Astrocyte of the spinal cord (primary cell): ENCODE data around the gene TPST1.
"Not testable (repeated sequence)": the region's sequence is repeated elsewhere in the genome, so short reads cannot be mapped to it uniquely, and the experiment has no call there.

Experiments
- DNase-seq: peaks from one replicate; pipeline ENCODE4 v3.0.0; 2011; ENCODE audit warnings: low read depth, low spot score
- H3K4me3 ChIP-seq: 2 replicates; pipeline ENCODE4 v1.5.1; 2011; ENCODE audit warnings: low read depth, mild to moderate bottlenecking, low read length, moderate library complexity
- in situ Hi-C: cut with HindIII; loops from 2 replicates; pipeline ENCODE4 v1.10.0; 2017; ENCODE audit warnings: low sequenced_read_pairs
- TF ChIP-seq, protein P1 (sequence below): IDR thresholded peaks from 2 replicates; pipeline ENCODE4 v1.5.1; 2012; ENCODE audit warnings: low read depth, mild to moderate bottlenecking, low read length, inconsistent platforms

TPST1 gene

DNA sequence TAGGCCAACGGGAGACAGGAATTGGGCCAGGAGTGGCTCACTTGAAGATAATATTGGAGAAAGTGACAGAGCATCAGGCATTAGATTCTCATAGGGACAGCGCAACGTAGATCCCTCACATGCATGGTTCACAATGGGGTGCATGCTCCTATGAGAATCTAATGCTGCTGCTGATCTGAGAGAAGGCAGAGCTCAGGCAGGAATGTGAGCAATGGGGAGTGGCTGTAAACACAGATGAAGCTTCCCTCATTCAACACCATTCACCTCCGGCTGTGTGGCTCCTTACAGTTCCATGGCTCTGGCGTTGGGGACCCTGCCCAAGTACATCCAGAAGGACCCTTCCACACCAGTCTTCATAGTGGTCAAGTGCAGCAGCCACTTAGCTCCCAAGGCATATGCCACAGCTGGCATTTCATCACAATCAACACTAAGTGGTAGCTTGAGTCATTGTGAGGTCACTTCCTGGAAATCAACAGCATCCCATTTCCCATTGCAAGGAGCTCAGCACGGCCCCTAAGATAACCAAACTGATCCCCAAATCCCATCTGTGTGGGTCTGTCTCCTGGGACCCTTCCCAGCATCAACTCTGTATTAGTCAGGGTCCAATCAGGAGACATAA, 174.5 kb downstream of the TPST1 start:
- TF ChIP-seq, protein P1, sequence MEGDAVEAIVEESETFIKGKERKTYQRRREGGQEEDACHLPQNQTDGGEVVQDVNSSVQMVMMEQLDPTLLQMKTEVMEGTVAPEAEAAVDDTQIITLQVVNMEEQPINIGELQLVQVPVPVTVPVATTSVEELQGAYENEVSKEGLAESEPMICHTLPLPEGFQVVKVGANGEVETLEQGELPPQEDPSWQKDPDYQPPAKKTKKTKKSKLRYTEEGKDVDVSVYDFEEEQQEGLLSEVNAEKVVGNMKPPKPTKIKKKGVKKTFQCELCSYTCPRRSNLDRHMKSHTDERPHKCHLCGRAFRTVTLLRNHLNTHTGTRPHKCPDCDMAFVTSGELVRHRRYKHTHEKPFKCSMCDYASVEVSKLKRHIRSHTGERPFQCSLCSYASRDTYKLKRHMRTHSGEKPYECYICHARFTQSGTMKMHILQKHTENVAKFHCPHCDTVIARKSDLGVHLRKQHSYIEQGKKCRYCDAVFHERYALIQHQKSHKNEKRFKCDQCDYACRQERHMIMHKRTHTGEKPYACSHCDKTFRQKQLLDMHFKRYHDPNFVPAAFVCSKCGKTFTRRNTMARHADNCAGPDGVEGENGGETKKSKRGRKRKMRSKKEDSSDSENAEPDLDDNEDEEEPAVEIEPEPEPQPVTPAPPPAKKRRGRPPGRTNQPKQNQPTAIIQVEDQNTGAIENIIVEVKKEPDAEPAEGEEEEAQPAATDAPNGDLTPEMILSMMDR: no peak
- H3K4me3 ChIP-seq: no peak overlapping the region
- no peak for DNase-seq
- in situ Hi-C loops: no loop called here

DNA sequence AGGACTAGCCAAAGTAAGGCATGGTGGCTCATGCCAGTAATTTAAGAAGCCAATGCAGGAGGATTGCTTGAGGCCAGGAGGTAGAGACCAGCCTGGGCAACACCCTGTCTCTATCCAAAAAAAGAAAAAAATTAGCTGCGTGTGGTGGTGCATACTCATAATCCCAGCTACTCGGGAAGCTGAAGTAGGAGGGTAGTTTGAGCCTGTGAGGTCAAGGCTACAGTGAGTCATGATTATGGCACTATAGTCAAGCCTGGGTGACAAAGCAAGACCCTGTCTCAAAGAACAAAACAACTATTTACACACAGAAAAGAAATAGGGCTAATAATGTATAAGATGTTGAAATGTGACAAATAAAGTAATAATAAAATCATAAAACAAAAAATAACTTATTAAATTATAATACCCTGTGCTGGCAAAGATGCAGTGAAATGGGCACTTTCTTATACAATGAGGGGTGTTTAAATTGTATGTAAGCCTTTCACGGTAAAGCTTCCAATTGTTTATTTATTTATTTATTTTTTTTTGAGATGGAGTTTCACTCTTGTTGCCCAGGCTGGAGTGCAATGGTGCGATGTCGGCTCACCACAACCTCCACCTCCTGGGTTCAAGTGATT, 175.2 kb downstream of the TPST1 start:
- TF ChIP-seq, protein P1: no peak
- H3K4me3 ChIP-seq: no peak overlapping the region
- in situ Hi-C loops: no loop called here
- DNase-seq: no peak

DNA sequence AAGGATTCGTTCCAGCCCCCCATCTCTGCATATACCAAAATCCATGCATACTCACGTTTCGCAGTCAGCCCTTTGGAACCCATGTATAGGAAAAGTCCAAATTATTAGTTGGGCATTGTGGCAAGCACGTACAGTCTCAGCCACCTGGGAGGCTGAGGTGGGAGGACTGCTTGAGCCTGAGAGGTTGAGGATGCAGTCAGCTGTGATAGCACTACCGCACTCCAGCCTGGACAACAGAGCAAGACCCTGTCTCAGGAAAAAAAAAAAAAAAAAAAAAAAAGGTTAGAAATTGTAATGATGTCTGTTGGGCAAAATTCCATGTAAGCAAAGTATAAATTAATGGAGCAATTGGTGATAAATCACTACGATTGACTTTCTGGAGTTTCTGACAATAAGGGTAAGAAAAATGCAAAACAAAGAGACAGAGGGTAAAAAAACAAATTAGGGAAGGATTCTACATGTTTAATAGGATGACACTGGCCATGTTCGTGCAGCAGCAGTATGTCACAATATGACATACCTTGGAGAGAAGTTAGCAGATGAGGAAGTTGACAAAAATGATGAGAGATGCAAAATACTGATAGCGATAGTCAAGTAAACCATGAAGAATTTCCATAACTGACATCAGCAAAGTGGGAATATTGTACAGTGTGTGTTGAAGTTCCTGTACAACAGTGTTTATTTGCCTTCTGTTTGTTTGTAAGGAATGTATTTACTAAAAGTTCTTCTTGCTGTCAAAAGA, 177.2 kb downstream of the TPST1 start:
- in situ Hi-C loops, H3K4me3 ChIP-seq, DNase-seq: not testable (repeated sequence)

DNA sequence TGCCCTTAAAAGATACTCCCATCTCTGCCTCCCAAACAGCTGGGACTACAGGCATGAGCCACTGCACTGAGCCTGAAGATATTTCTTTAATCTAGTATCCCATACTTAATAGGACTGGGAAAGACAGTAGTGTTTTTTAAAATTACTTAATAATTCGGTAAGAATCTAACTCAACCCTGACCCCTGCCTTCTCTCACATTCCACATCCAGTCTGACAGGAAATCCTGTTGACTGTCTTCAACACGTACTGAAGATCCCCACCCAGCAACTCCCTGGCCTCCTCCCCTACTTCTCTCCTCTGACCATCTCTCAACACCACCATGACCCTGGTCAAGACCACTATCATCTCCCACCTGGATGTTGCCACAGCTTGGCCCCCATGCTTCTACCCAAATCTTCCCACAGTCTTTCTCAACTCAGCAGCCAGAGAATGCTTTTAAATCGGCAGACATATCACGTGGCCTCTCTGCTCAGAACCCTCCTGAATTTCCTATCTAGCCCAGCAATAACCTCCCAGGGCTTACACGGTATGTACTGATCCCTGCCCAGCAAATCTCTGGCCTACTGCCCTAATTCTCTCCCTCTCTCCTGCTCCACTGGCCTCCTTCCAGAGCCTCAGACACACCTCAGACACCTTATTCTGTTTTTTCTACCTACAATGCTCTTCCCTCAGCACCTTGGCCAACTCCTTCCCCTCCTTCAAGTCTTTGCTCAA, 180.2 kb downstream of the TPST1 start:
- DNase-seq, in situ Hi-C loops, H3K4me3 ChIP-seq: not testable (repeated sequence)

DNA sequence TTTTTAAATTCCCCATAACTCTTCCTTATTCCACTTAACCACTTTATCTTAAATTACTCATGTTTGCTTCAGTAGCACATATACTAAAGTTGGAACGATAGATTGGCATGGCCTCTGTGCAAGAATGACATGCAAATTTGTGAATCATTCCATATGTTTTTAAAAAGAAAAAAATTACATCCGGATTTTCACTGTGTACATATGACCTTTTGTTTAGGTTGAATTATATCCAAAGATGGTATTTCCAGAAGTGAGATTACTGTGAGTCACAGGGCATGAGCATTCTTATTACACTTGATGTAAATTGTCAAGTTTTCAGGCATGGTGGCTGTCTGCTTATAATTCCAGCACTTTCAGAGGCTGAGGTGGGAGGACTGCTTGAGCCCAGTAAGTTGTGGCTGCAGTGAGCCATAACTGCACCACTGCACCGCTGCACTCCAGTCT, 190.0 kb downstream of the TPST1 start:
- in situ Hi-C loops, H3K4me3 ChIP-seq: not testable (repeated sequence)
- peak; percentile 57 for DNase-seq

DNA sequence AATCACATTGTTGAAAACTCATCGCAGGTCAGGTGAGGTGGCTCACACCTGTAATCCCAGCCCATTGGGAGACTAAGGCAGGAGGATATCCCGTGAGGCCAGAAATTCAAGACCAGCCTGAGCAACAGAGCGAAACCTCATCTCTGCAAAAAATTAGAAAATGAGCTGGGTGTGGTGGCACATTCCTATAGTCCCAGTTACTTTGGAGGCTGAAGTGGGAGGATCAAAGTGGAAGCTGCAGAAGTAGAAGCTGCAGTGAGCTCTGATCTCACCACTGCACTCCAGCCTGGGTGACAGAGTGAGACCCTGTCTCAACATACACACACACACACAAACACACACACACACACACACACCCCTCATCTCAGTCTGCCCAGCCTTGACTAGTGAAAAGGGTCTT, 190.9 kb downstream of the TPST1 start:
- DNase-seq, in situ Hi-C loops, H3K4me3 ChIP-seq: not testable (repeated sequence)

DNA sequence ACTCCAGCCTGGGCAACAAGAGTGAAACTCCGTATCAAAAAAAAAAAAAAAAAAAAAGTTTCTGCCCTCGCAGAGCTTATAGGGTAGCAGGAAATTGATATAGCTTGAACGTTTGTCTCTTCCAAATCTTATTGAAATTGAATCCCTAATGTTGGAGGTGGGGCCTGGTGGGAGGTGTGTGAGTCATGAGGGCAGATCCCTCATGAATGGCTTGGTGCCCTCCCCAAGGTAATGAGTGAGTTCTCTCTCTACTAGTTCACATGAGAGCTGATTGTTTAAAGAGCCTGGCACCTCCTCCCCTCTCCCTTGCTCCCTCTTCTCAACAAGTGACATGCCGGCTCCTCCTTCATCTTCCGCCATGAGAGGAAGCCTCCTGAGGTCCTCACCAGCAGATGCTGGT, 193.7 kb downstream of the TPST1 start:
- H3K4me3 ChIP-seq, in situ Hi-C loops: not testable (repeated sequence)
- peak; percentile 14 for DNase-seq

DNA sequence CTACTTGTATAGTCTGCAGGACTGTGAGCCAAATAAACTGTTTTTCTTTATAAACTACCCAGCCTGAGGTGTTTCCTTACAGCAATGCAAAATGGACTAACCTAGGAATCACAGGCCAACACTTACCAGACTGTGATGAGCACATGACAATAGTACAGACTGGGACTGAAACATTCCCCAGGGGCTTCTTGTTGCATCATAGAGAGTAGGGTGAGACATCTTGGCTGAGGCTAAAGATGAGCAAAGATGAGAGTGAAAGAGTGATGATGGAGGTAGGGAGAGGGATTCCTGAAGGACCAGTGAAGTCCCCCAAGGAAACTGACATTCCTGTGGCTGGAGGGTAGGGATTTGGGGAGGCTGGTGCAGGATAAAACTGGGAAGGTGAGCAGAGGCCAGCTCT, 194.4 kb downstream of the TPST1 start:
- in situ Hi-C loops: no loop called here
- H3K4me3 ChIP-seq: no peak overlapping the region
- DNase-seq: no peak
- TF ChIP-seq, protein P1: no peak

DNA sequence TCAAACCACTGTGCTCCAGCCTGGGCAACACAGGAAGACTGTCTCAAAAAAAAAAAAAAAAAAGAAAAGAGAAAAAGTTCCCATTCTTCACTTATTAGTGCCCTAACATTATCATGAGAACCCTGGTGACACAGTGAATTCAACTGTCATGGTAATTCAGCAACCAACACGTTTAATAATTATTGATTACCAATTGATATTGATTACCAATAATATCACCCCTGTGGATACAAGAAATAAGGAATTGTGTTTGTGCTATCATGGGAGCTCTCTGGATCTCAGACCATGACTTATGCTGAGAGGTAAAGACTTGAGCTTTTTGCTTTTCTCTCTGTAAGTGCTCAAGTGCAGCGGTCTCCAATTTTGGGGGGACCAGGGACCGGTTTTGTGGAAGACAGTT, 195.3 kb downstream of the TPST1 start:
- TF ChIP-seq, protein P1: no peak
- no peak for DNase-seq
- H3K4me3 ChIP-seq: no peak overlapping the region
- in situ Hi-C loops: no loop called here

DNA sequence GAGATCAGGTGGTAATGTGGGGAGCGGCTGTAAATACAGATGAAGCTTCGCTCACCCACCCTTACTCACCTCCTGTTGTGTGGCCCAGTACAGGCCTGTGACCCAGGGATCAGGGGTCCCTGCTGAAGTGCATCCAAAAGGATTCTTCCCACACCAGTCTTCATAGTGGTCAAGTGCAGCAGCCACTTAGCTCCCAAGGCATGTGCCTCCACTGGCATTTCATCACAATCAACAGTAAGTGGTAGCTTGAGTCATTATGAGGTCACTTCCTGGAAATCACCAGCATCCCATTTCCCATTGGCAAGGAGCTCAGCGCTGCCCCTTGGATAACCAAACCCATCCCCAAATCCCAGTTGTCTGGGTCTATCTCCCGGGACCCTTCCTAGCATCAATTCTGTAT, 196.0 kb downstream of the TPST1 start:
- DNase-seq, in situ Hi-C loops: not testable (repeated sequence)

DNA sequence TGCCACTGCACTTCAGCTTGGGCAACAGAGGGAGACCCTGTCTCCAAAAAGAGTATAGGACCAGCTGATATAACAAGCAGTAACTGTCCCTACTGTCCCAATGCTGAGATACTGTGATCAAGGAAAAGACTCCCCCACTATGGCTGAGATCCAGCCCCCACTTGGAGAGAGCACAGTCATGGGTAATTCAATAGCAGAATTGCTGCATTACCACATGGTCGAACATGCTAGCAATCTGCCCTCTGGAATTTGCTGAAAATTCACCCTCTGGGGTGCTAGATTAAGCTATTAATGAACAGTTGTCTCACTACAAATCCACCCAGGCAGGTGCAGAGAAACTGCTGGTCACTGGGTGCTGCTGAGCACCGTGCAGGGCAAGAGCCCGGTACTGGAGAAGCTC, 196.8 kb downstream of the TPST1 start:
- DNase-seq, in situ Hi-C loops, H3K4me3 ChIP-seq: not testable (repeated sequence)

More for the DNA sequence above, 196.0 kb downstream of the TPST1 start:
- H3K4me3 ChIP-seq: not testable (repeated sequence)
